ENCODE data around the gene OR2T8. TPM values are rescaled to one million over a fixed set of nuclear protein-coding genes. Genes with fewer than 3 reads are reported as not detected.

Gene OR2T8
- total RNA-seq = not detected

DNA sequence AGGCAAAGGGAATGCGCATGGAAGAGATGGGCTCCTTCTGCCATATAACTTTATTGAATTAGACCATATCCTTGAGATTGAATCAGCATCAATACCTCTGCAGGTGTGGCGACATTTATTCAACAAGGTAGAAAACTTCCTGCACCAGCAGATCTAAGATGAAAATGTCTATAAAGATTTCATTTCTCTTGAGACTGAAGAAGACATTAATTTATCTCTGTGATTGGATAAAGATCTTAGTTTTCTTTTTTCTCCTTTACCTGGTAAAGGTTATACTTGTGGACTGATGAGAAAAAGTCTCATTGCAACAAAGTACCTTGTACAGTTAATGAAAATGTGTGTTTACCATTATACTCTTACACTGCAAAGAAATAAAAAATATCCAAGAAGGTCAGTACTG lies at the start of gene OR2T8:
OR2T8 (plus strand) TSS at position 301 of the 400 bp plus-strand sequence. CDS start 766 bp downstream, outside the sequence.
- Mint-ChIP-seq H3K27me3 (no peaks in the 10 kb centered on the region), H3K4me3 (no peak within 1 kb of the TSS), H3K9me3 (ENCODE audit: low read depth) (no peaks in the 10 kb centered on the region), H3K27ac (no peak within 1 kb of the TSS), H3K36me3 (no peaks in the 10 kb centered on the region), H3K4me1 (no peaks in the 10 kb centered on the region)
- DNase-seq = no peak
- CTCF ChIA-PET = no interaction called here
- ATAC-seq = no peak

DNA sequence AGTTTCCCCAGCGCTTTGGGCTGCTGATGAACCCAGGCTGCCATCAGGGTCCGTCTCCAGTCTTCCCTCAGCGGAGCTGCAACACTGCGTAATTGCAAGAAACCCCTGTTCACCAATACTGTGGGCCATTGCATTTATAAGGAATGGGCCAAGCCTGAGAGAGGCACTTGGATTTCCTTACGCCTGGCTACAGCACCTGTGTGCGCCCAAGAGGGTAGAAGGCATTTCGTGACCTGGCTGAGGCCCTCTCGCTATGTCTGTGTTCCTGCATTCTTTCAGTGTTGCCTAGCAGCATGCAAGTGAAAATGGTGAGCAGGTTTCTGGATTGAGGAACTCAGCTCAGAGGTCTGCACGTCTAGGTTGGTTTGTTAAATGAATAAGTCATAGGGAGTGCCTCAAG lies 36.7 kb upstream of the OR2T8 start:
- Mint-ChIP-seq H3K9me3 (ENCODE audit: low read depth) (no peaks in the 10 kb centered on the region), H3K27me3 (no peaks in the 10 kb centered on the region), H3K36me3 (no peaks in the 10 kb centered on the region), H3K27ac (no peak overlapping the region), H3K4me3 (no peak overlapping the region), H3K4me1 (no peaks in the 10 kb centered on the region)
- no peak for ATAC-seq
- no peak for DNase-seq
- CTCF ChIA-PET = no interaction called here

- CTCF ChIA-PET = no interaction called here
- Mint-ChIP-seq H3K9me3 (ENCODE audit: low read depth) (no peaks in the 10 kb centered on the region), H3K27ac (no peak overlapping the region), H3K4me3 (no peak overlapping the region), H3K27me3 (no peaks in the 10 kb centered on the region), H3K36me3 (no peaks in the 10 kb centered on the region), H3K4me1 (no peaks in the 10 kb centered on the region)
- no peak for DNase-seq
- ATAC-seq = no peak
Observed at GRCh38 chr1:247884797-247885413, 35.1 kb upstream of the OR2T8 start.

- H3K27ac Mint-ChIP-seq = no peak within 1 kb of the TSS
- no peaks in the 10 kb centered on the region for H3K9me3 Mint-ChIP-seq (ENCODE audit: low read depth)
- H3K4me3 Mint-ChIP-seq = no peak within 1 kb of the TSS
- H3K4me1 Mint-ChIP-seq = no peaks in the 10 kb centered on the region
- CTCF ChIA-PET = no interaction called here
- H3K27me3 Mint-ChIP-seq = no peaks in the 10 kb centered on the region
- H3K36me3 Mint-ChIP-seq = no peaks in the 10 kb centered on the region
- no peak for ATAC-seq
- DNase-seq = no peak
Observed at GRCh38 chr1:247895163-247895637, 24.9 kb upstream of the OR2T8 start, which contains the start of gene OR2W3. Gene OR2W3, plus strand, starts transcription at chr1:247895587. Its CDS starts 0 bp downstream, at chr1:247895587.

GRCh38 chr1:247895976-247896375 lies 24.1 kb upstream of the OR2T8 start:
- DNase-seq = no peak
- CTCF ChIA-PET = no interaction called here
- no peak for ATAC-seq
- Mint-ChIP-seq H3K27me3 (no peaks in the 10 kb centered on the region), H3K36me3 (no peaks in the 10 kb centered on the region), H3K9me3 (ENCODE audit: low read depth) (no peaks in the 10 kb centered on the region), H3K27ac (no peak overlapping the region), H3K4me1 (no peaks in the 10 kb centered on the region), H3K4me3 (no peak overlapping the region)

DNA sequence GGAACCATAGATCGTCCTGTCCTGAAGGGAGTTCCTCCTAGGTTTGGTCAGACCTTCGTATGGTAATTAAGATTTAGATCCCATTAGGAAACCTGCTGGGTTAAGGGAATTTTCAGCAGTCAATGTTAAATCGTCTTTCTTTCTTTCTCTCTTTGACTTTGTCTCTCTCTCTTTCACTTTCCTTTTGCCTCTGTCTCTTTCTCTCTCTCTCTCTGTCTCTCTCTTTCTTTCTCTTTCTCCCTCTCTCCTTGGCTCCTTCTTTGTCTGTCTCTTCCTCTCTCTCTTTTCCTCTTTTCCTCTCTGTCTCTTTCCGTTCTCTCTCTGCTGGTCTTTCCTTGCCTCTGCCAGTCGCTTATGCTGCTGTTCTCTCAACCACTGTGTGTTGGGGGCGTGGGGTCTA lies 15.9 kb upstream of the OR2T8 start:
- no peaks in the 10 kb centered on the region for H3K27me3 Mint-ChIP-seq
- H3K27ac Mint-ChIP-seq = no peak overlapping the region
- ATAC-seq (no peak), DNase-seq (no peak)
- CTCF ChIA-PET = no interaction called here
- peak overlapping the region; percentile 15 for H3K4me3 Mint-ChIP-seq
- H3K36me3 Mint-ChIP-seq = no peaks in the 10 kb centered on the region
- peaks cover 20% of the 10 kb centered on the region for H3K4me1 Mint-ChIP-seq
- peaks cover 2% of the 10 kb centered on the region for H3K9me3 Mint-ChIP-seq (ENCODE audit: low read depth)

- no peak overlapping the region for H3K4me3 Mint-ChIP-seq
- peaks cover 2% of the 10 kb centered on the region for H3K9me3 Mint-ChIP-seq (ENCODE audit: low read depth)
- DNase-seq (no peak), ATAC-seq (no peak)
- CTCF ChIA-PET = no interaction called here
- H3K27ac Mint-ChIP-seq = no peak overlapping the region
- H3K27me3 Mint-ChIP-seq = no peaks in the 10 kb centered on the region
- H3K4me1 Mint-ChIP-seq = peaks cover 20% of the 10 kb centered on the region
- H3K36me3 Mint-ChIP-seq = no peaks in the 10 kb centered on the region
Observed at GRCh38 chr1:247905181-247905580, 14.9 kb upstream of the OR2T8 start.

GRCh38 chr1:247905910-247906503 lies 14.0 kb upstream of the OR2T8 start:
- DNase-seq (no peak), ATAC-seq (no peak)
- CTCF ChIA-PET = interaction anchor here (0.7 kb wide), 1 partner anchor 31 kb away, joined by 3 read pairs; no protein-coding TSS in a partner anchor
- peak overlapping the region; percentile 67 for H3K27ac Mint-ChIP-seq
- H3K27me3 Mint-ChIP-seq = no peaks in the 10 kb centered on the region
- H3K9me3 Mint-ChIP-seq (ENCODE audit: low read depth) = peaks cover 2% of the 10 kb centered on the region
- H3K36me3 Mint-ChIP-seq = no peaks in the 10 kb centered on the region
- peaks cover 20% of the 10 kb centered on the region for H3K4me1 Mint-ChIP-seq
- H3K4me3 Mint-ChIP-seq = peak overlapping the region; percentile 61

- Mint-ChIP-seq H3K36me3 (no peaks in the 10 kb centered on the region), H3K27ac (peak overlapping the region; percentile 67), H3K4me1 (peaks cover 20% of the 10 kb centered on the region), H3K27me3 (no peaks in the 10 kb centered on the region), H3K4me3 (peak overlapping the region; percentile 61), H3K9me3 (ENCODE audit: low read depth) (peaks cover 2% of the 10 kb centered on the region)
- CTCF ChIA-PET = interaction anchor here (0.7 kb wide), 1 partner anchor 30 kb away, joined by 3 read pairs; no protein-coding TSS in a partner anchor
- no peak for DNase-seq
- ATAC-seq = peak; percentile 66
Observed at GRCh38 chr1:247906504-247907047, 13.5 kb upstream of the OR2T8 start.

GRCh38 chr1:247908766-247909165 lies 11.3 kb upstream of the OR2T8 start:
- Mint-ChIP-seq H3K4me3 (no peak overlapping the region), H3K4me1 (peaks cover 20% of the 10 kb centered on the region), H3K27me3 (no peaks in the 10 kb centered on the region), H3K9me3 (ENCODE audit: low read depth) (peaks cover 2% of the 10 kb centered on the region), H3K36me3 (no peaks in the 10 kb centered on the region), H3K27ac (no peak overlapping the region)
- ATAC-seq = no peak
- no peak for DNase-seq
- CTCF ChIA-PET = no interaction called here

DNA sequence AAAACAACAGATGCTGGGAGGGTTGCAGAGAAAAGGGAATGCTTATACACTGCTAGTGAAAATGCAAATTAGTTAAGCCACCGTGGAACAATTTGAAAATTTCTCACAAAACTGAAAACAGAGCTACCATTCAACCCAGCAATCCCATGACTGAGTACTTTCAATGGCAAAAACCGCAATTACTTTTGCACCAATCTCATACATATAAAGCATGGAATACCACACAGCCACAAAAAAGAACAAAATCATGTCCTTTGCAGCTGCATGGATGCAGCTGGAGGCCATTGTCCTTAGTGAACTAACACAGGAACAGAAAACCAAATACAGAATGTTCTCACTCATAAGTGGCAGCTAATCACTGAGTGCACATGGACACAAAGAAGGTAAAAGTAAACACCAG lies 6.3 kb upstream of the OR2T8 start:
- H3K9me3 Mint-ChIP-seq (ENCODE audit: low read depth) = peaks cover 2% of the 10 kb centered on the region
- H3K36me3 Mint-ChIP-seq = no peaks in the 10 kb centered on the region
- CTCF ChIA-PET = no interaction called here
- no peaks in the 10 kb centered on the region for H3K27me3 Mint-ChIP-seq
- H3K27ac Mint-ChIP-seq = no peak overlapping the region
- DNase-seq = no peak
- ATAC-seq = no peak
- no peak overlapping the region for H3K4me3 Mint-ChIP-seq
- H3K4me1 Mint-ChIP-seq = no peaks in the 10 kb centered on the region

DNA sequence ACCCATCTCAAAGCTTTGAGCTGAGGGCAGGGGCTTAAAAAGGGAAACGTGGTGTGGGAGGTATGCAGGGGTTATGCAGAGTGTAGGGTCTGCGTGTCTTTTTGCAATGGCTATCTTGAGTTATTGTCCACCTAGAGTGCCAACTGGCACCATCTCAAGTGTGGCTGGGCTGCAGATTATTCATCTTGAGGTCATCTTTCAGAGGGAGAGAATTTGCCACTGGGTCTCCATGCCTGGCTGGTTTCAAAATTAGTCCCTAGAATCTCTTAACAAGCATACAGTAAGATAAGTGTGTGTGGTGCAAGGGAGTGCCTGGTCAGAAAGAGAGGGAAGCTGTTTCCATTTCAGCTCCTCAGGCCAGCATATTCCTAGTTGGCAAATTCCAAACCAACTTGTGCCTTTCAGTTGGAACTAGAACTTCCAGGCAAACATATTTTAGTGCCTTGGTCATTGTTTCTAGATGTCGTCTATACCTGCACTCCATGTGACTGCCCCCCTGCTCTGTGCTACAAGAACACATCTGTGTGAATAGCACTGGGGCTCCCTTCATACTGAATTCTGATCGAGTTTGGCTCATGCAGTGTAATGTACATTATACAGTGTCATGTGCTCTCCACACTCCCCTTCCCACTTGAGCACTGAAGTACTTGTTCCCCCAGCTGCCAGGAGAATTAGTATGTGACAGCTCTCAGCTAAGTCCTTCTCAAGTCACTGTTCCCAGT lies 5.0 kb upstream of the OR2T8 start:
- H3K4me1 Mint-ChIP-seq = no peaks in the 10 kb centered on the region
- H3K27ac Mint-ChIP-seq = no peak overlapping the region
- no peaks in the 10 kb centered on the region for H3K36me3 Mint-ChIP-seq
- no peak for DNase-seq
- no peak overlapping the region for H3K4me3 Mint-ChIP-seq
- H3K27me3 Mint-ChIP-seq = no peaks in the 10 kb centered on the region
- no peak for ATAC-seq
- CTCF ChIA-PET = no interaction called here
- H3K9me3 Mint-ChIP-seq (ENCODE audit: low read depth) = no peaks in the 10 kb centered on the region

GRCh38 chr1:247923941-247924340 lies 3.9 kb downstream of the OR2T8 start:
- H3K27ac Mint-ChIP-seq = no peak overlapping the region
- no peak overlapping the region for H3K4me3 Mint-ChIP-seq
- no peaks in the 10 kb centered on the region for H3K36me3 Mint-ChIP-seq
- no peaks in the 10 kb centered on the region for H3K9me3 Mint-ChIP-seq (ENCODE audit: low read depth)
- H3K4me1 Mint-ChIP-seq = no peaks in the 10 kb centered on the region
- ATAC-seq = no peak
- DNase-seq = no peak
- CTCF ChIA-PET = no interaction called here
- no peaks in the 10 kb centered on the region for H3K27me3 Mint-ChIP-seq

DNA sequence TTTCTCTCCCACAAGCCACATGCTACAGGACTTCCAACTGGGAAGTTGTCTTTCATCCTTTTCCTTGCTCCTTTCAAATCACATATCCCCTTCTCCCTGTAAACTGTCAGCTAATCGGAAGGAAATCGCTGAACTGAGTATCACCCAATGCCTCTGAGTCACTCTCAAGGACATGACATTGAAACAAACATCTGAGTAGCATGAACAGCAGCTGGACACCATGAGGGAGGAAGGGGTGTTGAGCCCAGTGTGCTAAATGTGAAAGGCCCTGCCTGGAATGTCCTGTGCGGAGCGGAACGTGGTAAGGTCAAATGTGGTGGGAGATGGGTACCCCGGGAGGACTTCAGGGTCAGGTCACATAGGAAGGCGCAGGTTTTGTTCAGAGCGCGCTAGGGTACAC lies 4.8 kb downstream of the OR2T8 start, which contains the start of gene OR2AJ1:
OR2AJ1 (plus strand) TSS at position 22 of the 400 bp plus-strand sequence. CDS start 8,880 bp downstream, outside the sequence.
- no peaks in the 10 kb centered on the region for H3K27me3 Mint-ChIP-seq
- DNase-seq = no peak
- no peak within 1 kb of the TSS for H3K27ac Mint-ChIP-seq
- no peaks in the 10 kb centered on the region for H3K4me1 Mint-ChIP-seq
- ATAC-seq = no peak
- H3K4me3 Mint-ChIP-seq = no peak within 1 kb of the TSS
- H3K9me3 Mint-ChIP-seq (ENCODE audit: low read depth) = no peaks in the 10 kb centered on the region
- CTCF ChIA-PET = no interaction called here
- no peaks in the 10 kb centered on the region for H3K36me3 Mint-ChIP-seq

Measured in activated CD8-positive, alpha-beta memory T cell treated with anti-CD3 and anti-CD28 coated beads, Interleukin-2, amount 10 ng/mL, durations not matched to agents 7 days and 5 days (primary cell).